ENCODE measurements around the gene ANKRD55. TPM values are rescaled to one million over a fixed set of nuclear protein-coding genes. Genes with fewer than 3 reads are reported as not detected.

ANKRD55 gene
- total RNA-seq, result 0.32 TPM in 1 of 2 replicates, not detected in the other

GRCh38 chr5:56233230-56233629 lies at the start of gene ANKRD55:
Gene ANKRD55, minus strand, starts transcription at chr5:56233330. Its CDS starts 417 bp downstream, at chr5:56232913.

Other genes starting within 250 kb of the ANKRD55 start
- gene IL6ST, start 238.4 kb downstream of the ANKRD55 start, total RNA-seq, result 580 and 1,046 TPM in 2 replicates